Prostate gland (tissue), 2 donors: ENCODE measurements around the gene GRAMD1B. TPM values are rescaled to one million over a fixed set of nuclear protein-coding genes. Genes with fewer than 3 reads are reported as not detected.

ENCODE experiments used
- DNase-seq: peaks from one replicate; pipeline ENCODE4 v3.0.0-alpha.2; 2019; ENCODE audit warnings: low spot score
- H3K27ac ChIP-seq, 2 donors: fragments of 200-600 bp; sonication (generic); 2 replicates each; pipeline ENCODE4 v1.5.1; 2017 to 2019
- H3K27me3 ChIP-seq: fragments of 200-600 bp; sonication (generic); replicated peaks from 2 replicates; pipeline ENCODE4 v1.5.1; 2019; ENCODE audit not compliant: insufficient read depth
- H3K36me3 ChIP-seq, 2 donors: fragments of 200-600 bp; sonication (generic); 1 replicate in 1 of 2; 2 replicates in 1 of 2; pipeline versions ENCODE4 v1.5.1 to v1.8.1; 2017 to 2019
- H3K4me1 ChIP-seq: fragments of 200-600 bp; sonication (generic); replicated peaks from 2 replicates; pipeline ENCODE4 v1.5.1; 2019
- H3K4me3 ChIP-seq, 2 donors: fragments of 200-600 bp; sonication (generic); 2 replicates each; pipeline ENCODE4 v1.5.1; 2017 to 2019
- H3K9me3 ChIP-seq: fragments of 200-600 bp; sonication (generic); 2 replicates; pipeline ENCODE4 v1.5.1; 2017
- CTCF ChIP-seq, 4 experiments: fragments of 200-600 bp in 2 of 4; fragments of 450-650 bp in 2 of 4; sonication (generic) in 2 of 4; IDR thresholded peaks; 1 replicate in 3 of 4; 2 replicates in 1 of 4; pipeline ENCODE4 v1.5.1; 2016 to 2019; ENCODE audit warnings: antibody characterized with exemption in 4 of 4, mild to moderate bottlenecking in 2 of 4, moderate library complexity in 2 of 4
- POLR2A ChIP-seq: fragments of 450-650 bp; IDR thresholded peaks from one replicate; pipeline ENCODE4 v1.6.1; 2016; ENCODE audit warnings: antibody characterized with exemption, mild to moderate bottlenecking
- POLR2AphosphoS5 ChIP-seq: sonication (generic); formaldehyde crosslinking; IDR thresholded peaks from one replicate; pipeline ENCODE4 v1.6.1; 2017; ENCODE audit warnings: antibody characterized with exemption
- WGBS: methylation state at CpG from one replicate; pipeline ENCODE4 v1.1.5; 2018; 5-methylcytosine and 5-hydroxymethylcytosine counted together
- intact Hi-C: fragments of 100-400 bp; cut with DNase I; formaldehyde crosslinking; loops from one replicate; pipeline ENCODE4 v1.14.2; 2022
- total RNA-seq, 2 donors: library from RNA; depleted of rRNA; stranded (reverse); fragments of >200 nt; gene quantifications; one replicate each; pipeline ENCODE4 v1.1.0, GENCODE V29; 2016

The GRAMD1B gene
- total RNA-seq, 2 donors from 2014 or later, result 4.5 to 27.2 TPM

- no peak overlapping the region for H3K4me3 ChIP-seq
- no peaks in the 10 kb centered on the region for H3K27me3 ChIP-seq
- H3K27ac ChIP-seq, result no peak overlapping the region
- no peaks in the 10 kb centered on the region for H3K36me3 ChIP-seq
- no peaks in the 10 kb centered on the region for H3K9me3 ChIP-seq
- intact Hi-C loops, result no loop called here
- no peak for DNase-seq
- WGBS, result 68% methylated on average over 16 of the region's 16 CpGs
- no peaks in the 10 kb centered on the region for H3K4me1 ChIP-seq
- TF ChIP-seq CTCF (IDR thresholded peaks at IDR 0.05) (no peak), POLR2A (no peak), POLR2AphosphoS5 (no peak)
Observed at GRCh38 chr11:123549926-123550917, 120.2 kb downstream of the GRAMD1B start.

GRCh38 chr11:123551079-123551478 lies 121.0 kb downstream of the GRAMD1B start:
- WGBS, result 90% methylated on average over 6 of the region's 6 CpGs
- no peak for DNase-seq
- Histone ChIP-seq H3K4me3 (no peak overlapping the region), H3K4me1 (no peaks in the 10 kb centered on the region), H3K36me3 (no peaks in the 10 kb centered on the region), H3K27ac (no peak overlapping the region), H3K27me3 (no peaks in the 10 kb centered on the region), H3K9me3 (no peaks in the 10 kb centered on the region)
- TF ChIP-seq POLR2AphosphoS5 (no peak), CTCF (IDR thresholded peaks at IDR 0.05) (no peak), POLR2A (no peak)
- intact Hi-C loops, result no loop called here

GRCh38 chr11:123556633-123557032 lies 126.6 kb downstream of the GRAMD1B start:
- H3K4me1 ChIP-seq, result no peaks in the 10 kb centered on the region
- intact Hi-C loops, result no loop called here
- TF ChIP-seq POLR2A (no peak), CTCF (IDR thresholded peaks at IDR 0.05) (no peak), POLR2AphosphoS5 (no peak)
- H3K4me3 ChIP-seq, result no peak overlapping the region
- no peaks in the 10 kb centered on the region for H3K36me3 ChIP-seq
- DNase-seq, result no peak
- H3K27me3 ChIP-seq, result no peaks in the 10 kb centered on the region
- no peaks in the 10 kb centered on the region for H3K9me3 ChIP-seq
- whole genome bisulfite sequencing, result 87% methylated on average over 7 of the region's 7 CpGs
- no peak overlapping the region for H3K27ac ChIP-seq

GRCh38 chr11:123558536-123559315 lies 128.7 kb downstream of the GRAMD1B start:
- 52% methylated on average over 12 of the region's 12 CpGs for WGBS
- Histone ChIP-seq H3K4me1 (no peaks in the 10 kb centered on the region), H3K9me3 (no peaks in the 10 kb centered on the region), H3K36me3 (no peaks in the 10 kb centered on the region), H3K27ac (no peak overlapping the region), H3K27me3 (no peaks in the 10 kb centered on the region), H3K4me3 (no peak overlapping the region)
- intact Hi-C loops, result no loop called here
- no peak for DNase-seq
- TF ChIP-seq CTCF (IDR thresholded peaks at IDR 0.05), result no peak
- TF ChIP-seq POLR2AphosphoS5, result no peak
- no peak for TF ChIP-seq POLR2A
